HG03025 (cell line): Measurements from ENCODE around the gene TRIM3.
A peak's percentile ranks its signal among the peaks of the same experiment; 100 is the strongest.

Experiments used
- ATAC-seq: cut with Tn5 transposase; IDR thresholded peaks from one replicate; pipeline ENCODE4 v1.9.1; 2021; ENCODE audit warnings: mild to moderate bottlenecking, moderate library complexity; ENCODE audit not compliant: unreplicated experiment, low FRiP score

Gene TRIM3

DNA sequence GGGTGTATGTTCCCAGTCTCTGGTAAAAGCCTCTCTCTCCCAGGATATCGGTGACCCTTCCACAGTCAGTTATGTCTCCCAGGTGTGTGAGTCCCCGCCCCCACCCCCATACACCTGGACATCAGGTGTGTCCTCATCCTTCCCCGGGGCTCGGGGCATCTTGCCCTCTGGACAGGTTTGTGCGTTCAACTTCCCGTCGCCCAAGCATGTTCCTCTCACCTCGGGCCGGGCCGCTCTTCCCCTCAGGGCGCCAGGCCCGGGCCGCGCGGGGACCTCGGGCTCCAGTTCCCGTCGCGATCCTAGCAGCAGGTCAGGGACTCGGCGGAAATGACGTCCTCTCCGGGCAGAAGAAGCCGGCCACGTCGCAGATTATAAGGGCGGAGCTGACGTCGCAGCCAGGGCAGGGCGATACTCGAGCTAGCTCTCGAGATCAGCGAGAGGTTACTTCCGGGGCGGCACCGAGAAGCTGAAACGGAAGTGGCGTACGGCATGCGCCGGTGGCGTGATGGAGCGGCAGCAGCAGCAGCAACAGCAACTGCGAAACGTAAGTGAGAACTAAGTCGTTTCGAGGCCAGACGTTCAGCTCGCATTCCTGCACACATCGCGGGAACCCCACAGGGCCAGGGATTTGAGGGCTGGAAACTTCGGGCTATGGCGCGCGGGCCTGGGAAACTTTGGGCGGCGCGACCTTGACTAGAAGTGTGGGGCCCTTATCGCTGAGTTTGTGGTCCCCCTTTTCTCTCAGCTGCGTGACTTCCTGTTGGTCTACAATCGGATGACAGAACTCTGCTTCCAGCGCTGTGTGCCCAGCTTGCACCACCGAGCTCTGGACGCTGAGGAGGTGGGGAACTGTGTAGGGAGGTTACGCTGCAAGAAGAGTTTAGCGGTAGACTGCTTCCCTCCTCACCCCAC lies 7.5 kb upstream of the TRIM3 start, which contains the start of the genes ARFIP2 and TIMM10B:
ARFIP2 (minus strand) TSS at position 320 of the 912 bp plus-strand sequence. CDS start 910 bp downstream, outside the sequence.
TIMM10B (plus strand) TSS at position 490 of the 912 bp plus-strand sequence; CDS start at position 506, 16 bp downstream.
- peak; percentile 99 for ATAC-seq

GRCh38 chr11:6480299-6480914 lies 6.7 kb upstream of the TRIM3 start:
- no peak for ATAC-seq

DNA sequence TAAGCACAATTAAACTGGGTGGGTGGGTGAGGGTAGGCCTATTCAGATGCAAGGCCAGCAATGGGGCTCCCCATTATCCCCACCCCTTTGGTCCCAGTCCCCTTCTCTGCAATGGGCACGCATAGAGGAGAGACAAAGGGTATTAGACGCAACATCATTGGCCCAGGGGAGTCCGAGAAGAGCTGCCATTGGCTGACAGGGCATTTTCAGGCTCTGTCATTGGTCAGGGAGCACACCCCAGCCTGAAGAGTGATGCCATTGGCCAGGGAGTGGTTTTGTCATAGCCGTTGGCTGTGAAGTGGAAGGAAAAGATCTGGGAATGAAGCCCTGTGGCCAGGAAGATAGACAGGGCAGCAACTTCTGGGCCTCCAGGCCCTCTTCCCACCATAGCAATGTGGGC lies 2.8 kb upstream of the TRIM3 start:
- ATAC-seq, result no peak

GRCh38 chr11:6475936-6476335 lies 2.2 kb upstream of the TRIM3 start:
- ATAC-seq, result no peak

DNA sequence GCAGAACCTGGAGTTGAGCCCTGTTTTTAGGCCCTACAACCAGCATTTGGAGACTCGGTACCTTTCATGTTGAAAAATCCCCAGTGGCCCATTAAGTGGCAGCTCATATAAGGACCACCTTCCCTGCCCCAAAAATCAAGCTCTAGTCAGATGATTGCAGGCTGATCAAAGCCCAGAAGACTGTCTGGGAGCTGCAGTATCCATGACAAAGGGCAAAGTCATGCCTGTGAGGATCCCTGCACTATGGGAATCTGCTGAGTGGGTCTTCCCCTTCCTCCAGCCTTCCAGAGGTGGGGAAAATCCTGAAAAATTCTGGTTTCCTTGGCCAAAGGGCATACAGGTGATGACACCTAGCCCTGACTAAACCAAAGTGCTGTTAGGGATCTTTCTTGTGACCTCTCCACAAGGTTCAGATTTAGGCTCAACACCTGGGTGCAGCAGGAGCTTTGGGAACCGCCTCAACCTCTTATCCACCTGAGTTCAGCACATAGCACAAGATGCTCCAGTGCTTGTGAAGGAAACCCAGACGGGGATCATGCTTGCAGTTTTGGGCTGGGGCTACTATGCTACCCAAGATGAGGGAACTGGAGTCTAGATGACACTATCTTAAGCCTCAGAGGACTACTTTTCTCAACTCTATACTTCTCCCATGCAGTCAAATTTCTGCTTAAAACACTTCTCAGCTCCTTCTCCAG lies 1.2 kb upstream of the TRIM3 start:
- no peak for ATAC-seq

GRCh38 chr11:6474413-6474792 lies 662 bp upstream of the TRIM3 start:
- no peak for ATAC-seq

GRCh38 chr11:6472934-6473333 lies 807 bp downstream of the TRIM3 start:
- ATAC-seq, result no peak

- no peak for ATAC-seq
Observed at GRCh38 chr11:6469599-6469998, 4.1 kb downstream of the TRIM3 start.

GRCh38 chr11:6468712-6469495 lies 4.8 kb downstream of the TRIM3 start:
- no peak for ATAC-seq

DNA sequence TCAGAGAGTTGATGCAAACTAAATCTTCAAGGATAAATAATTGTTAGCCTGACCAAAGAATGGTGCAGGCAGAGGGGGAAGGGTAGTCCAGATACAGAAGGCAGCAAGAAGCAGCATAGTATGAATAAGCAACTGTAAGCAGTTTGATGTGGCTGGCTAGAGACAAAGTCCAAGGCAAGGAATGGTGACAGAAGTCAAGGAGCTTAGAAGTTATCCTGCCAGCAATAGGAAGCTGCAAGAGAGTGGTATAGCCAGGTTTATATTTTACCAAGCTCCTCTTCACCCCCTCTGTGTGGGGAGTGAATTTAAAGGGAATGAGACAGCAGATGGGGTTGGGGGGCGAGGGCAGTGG lies 14.7 kb downstream of the TRIM3 start:
- ATAC-seq, result no peak

- ATAC-seq, result no peak
Observed at GRCh38 chr11:6458352-6459098, 15.2 kb downstream of the TRIM3 start.

DNA sequence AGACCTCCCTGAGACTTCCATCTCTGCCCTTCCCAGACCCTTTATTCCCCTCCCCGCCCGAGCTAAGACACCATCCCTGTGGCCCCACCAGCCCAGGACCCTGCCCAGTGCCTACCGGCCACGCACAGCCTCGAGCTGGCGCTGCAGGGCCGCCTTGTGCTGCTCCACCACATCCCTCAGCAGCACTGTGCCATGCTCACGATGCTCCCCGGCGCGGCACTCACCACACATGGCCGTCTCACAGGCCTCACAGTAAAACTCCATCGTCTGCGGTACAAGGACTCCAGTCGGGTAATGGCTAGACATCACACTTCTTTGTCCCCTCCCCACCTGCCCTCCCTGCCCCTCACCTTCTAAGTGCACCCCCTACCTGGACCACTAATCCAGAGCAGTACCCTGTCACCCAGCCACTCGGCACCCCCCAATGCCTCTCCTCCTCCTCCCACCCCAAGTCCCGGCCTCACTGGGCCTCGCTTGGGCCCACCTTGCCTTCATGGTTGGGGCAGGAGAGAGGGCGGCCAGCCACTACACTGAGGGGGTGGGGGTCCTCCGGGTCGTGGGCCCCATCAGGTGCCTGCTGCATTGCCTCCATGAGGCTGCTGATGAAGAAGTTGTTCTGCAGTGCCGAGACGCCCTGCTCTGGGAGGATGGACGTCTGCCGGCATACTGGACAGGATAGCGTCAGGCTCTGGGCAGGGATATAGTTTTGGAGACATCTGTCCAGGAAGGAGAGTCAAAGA lies 16.0 kb downstream of the TRIM3 start:
- ATAC-seq, result no peak

- ATAC-seq, result no peak
Observed at GRCh38 chr11:6456361-6457073, 17.2 kb downstream of the TRIM3 start.

GRCh38 chr11:6455070-6455469 lies 18.7 kb downstream of the TRIM3 start:
- ATAC-seq, result no peak

DNA sequence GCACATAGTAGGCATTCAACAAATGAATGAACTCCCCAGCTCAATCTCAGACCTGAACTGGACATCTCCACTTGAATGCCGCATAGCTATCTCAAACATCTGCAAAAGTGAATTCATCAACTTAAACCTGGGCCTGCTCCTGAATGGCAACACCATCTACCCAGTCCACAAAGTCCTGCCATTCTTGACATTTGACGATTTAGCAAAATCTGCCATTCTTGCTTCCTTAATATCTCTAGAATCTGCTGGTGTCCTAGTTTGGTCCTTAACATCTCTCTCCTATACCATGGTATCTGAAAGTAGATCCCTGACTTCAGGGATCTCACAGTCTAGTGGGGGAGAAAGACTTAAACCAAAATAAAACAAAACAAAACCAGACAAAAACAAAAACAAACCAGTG lies 20.6 kb downstream of the TRIM3 start:
- ATAC-seq, result no peak

DNA sequence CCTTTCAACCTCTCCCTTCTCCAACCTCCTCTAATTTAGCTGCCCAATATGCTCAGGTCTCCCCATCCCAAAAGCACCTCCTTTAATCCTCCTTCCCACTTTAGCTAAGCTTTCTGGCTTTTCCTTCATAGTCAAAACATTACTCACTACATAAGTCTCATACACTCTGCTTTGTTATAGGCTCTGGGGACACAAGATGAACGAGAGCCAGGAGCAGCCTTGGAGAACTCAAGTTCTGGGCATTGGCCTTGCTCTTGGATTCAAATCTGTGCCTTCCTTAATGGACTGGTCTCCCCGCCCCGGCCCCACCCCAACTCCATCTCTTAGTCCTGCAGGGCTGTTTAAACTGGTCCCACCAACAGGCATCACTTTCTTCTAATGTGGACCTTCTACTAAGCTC lies 21.5 kb downstream of the TRIM3 start:
- no peak for ATAC-seq

- no peak for ATAC-seq
Observed at GRCh38 chr11:6448574-6448973, 25.2 kb downstream of the TRIM3 start.

GRCh38 chr11:6443269-6444003 lies 30.3 kb downstream of the TRIM3 start:
- peak; percentile 50 for ATAC-seq
